ENCODE results near the gene NME4.
"Not testable (repeated sequence)": the region's sequence is repeated elsewhere in the genome, so short reads cannot be mapped to it uniquely, and the experiment has no call there.

NME4 gene

DNA sequence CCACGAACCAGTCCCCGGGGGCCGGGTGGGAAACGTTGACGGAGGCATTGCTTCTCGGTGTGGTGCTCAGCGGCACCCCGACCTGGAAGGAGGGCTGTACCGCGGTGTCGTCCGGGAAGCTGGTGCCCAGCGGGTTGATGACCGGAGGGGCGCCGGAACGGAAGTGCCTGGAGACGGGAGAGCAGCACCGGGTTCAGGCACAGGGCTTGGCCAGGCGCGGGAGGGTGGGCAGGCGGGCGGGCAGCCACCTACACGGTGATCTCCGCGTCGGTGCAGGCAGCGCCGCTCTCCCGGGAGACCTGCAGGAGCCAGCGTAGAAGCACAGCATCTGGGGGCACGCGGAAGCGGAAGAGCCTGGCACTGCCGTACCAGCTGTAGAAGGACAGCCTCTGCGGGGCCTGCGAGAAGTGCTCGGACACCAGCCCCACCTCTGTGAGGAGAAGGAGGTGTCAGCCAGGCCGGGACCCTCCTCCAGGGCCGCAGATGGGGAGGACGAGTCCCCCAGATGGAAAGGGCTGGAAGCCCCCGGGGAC, 19.5 kb upstream of the NME4 start:
- no peak for DNase-seq (ENCODE audit: low spot score in 2 of 2)
- Histone ChIP-seq H3K9me3 (no peaks in the 10 kb centered on the region), H3K4me3 (no peak overlapping the region), H3K36me3 (replicated peaks) (peaks cover 12% of the 10 kb centered on the region), H3K4me1 (no peaks in the 10 kb centered on the region; the same call in 1 of the 2 replicates), H3K27me3 (ENCODE audit: low read depth) (no peaks in the 10 kb centered on the region)
- in situ Hi-C loops (cut with MboI; ENCODE audit: low sequenced_read_pairs) = no loop called here

- H3K9me3 ChIP-seq; in situ Hi-C loops (cut with MboI; ENCODE audit: low sequenced_read_pairs); H3K27me3 ChIP-seq (ENCODE audit: low read depth); H3K4me3 ChIP-seq; H3K4me1 ChIP-seq; DNase-seq (ENCODE audit: low spot score in 2 of 2): not testable (repeated sequence)
- peaks cover 12% of the 10 kb centered on the region for H3K36me3 ChIP-seq (replicated peaks)
Measured at GRCh38 chr16:378113-378820, 18.7 kb upstream of the NME4 start.

- H3K36me3 ChIP-seq (replicated peaks) = peaks cover 12% of the 10 kb centered on the region
- in situ Hi-C loops (cut with MboI; ENCODE audit: low sequenced_read_pairs) = no loop called here
- no peaks in the 10 kb centered on the region for H3K27me3 ChIP-seq (ENCODE audit: low read depth)
- no peak overlapping the region for H3K4me3 ChIP-seq
- no peaks in the 10 kb centered on the region for H3K9me3 ChIP-seq
- no peak for DNase-seq (ENCODE audit: low spot score in 2 of 2)
- no peaks in the 10 kb centered on the region; the same call in 1 of the 2 replicates for H3K4me1 ChIP-seq
Measured at GRCh38 chr16:378821-379182, 18.2 kb upstream of the NME4 start.

GRCh38 chr16:379183-379960, 17.6 kb upstream of the NME4 start:
- H3K36me3 ChIP-seq (replicated peaks) = peaks cover 12% of the 10 kb centered on the region
- H3K27me3 ChIP-seq (ENCODE audit: low read depth) = no peaks in the 10 kb centered on the region
- no peak overlapping the region for H3K4me3 ChIP-seq
- no peaks in the 10 kb centered on the region; the same call in 1 of the 2 replicates for H3K4me1 ChIP-seq
- DNase-seq (ENCODE audit: low spot score in 2 of 2) = no peak
- in situ Hi-C loops (cut with MboI; ENCODE audit: low sequenced_read_pairs) = no loop called here
- no peaks in the 10 kb centered on the region for H3K9me3 ChIP-seq

- DNase-seq (ENCODE audit: low spot score in 2 of 2) = no peak
- Histone ChIP-seq H3K27me3 (ENCODE audit: low read depth) (no peaks in the 10 kb centered on the region), H3K9me3 (no peaks in the 10 kb centered on the region), H3K4me1 (no peaks in the 10 kb centered on the region; the same call in 1 of the 2 replicates), H3K4me3 (peak overlapping the region; percentile 76; the same call in 1 of the 2 replicates), H3K36me3 (replicated peaks) (peaks cover 6% of the 10 kb centered on the region; the same call in 1 of the 2 replicates)
- in situ Hi-C loops (cut with MboI; ENCODE audit: low sequenced_read_pairs) = no loop called here
Measured at GRCh38 chr16:379961-380761, 16.8 kb upstream of the NME4 start.

DNA sequence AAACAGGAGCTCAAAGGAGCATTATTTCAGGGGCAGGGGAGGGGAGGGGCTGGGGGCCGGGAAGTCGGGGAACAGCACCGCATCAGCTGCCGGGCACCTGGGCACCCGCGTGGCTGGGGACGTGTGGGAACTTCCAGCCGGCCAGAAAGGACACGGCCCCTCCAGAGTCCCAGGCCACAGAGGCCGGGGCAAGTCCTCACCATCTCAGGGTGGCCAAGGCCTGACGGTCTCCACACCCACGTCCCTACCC, 16.3 kb upstream of the NME4 start:
- in situ Hi-C loops (cut with MboI; ENCODE audit: low sequenced_read_pairs) = no loop called here
- Histone ChIP-seq H3K4me1 (no peaks in the 10 kb centered on the region; the same call in 1 of the 2 replicates), H3K9me3 (no peaks in the 10 kb centered on the region), H3K36me3 (replicated peaks) (0 out of 2 replicates have a peak, but pooled peaks cover 6% of the 10 kb centered on the region), H3K4me3 (peak overlapping the region; percentile 76), H3K27me3 (ENCODE audit: low read depth) (no peaks in the 10 kb centered on the region)
- DNase-seq (ENCODE audit: low spot score in 2 of 2) = no peak

- Histone ChIP-seq H3K9me3 (no peaks in the 10 kb centered on the region), H3K4me3 (peak overlapping the region; percentile 76), H3K4me1 (no peaks in the 10 kb centered on the region; the same call in 1 of the 2 replicates), H3K36me3 (replicated peaks) (0 out of 2 replicates have a peak, but pooled peaks cover 6% of the 10 kb centered on the region), H3K27me3 (ENCODE audit: low read depth) (no peaks in the 10 kb centered on the region)
- peak in 1 of 2 experiments; percentile 56 for DNase-seq (ENCODE audit: low spot score in 2 of 2)
- in situ Hi-C loops (cut with MboI; ENCODE audit: low sequenced_read_pairs) = no loop called here
Measured at GRCh38 chr16:381012-381788, 15.8 kb upstream of the NME4 start.

DNA sequence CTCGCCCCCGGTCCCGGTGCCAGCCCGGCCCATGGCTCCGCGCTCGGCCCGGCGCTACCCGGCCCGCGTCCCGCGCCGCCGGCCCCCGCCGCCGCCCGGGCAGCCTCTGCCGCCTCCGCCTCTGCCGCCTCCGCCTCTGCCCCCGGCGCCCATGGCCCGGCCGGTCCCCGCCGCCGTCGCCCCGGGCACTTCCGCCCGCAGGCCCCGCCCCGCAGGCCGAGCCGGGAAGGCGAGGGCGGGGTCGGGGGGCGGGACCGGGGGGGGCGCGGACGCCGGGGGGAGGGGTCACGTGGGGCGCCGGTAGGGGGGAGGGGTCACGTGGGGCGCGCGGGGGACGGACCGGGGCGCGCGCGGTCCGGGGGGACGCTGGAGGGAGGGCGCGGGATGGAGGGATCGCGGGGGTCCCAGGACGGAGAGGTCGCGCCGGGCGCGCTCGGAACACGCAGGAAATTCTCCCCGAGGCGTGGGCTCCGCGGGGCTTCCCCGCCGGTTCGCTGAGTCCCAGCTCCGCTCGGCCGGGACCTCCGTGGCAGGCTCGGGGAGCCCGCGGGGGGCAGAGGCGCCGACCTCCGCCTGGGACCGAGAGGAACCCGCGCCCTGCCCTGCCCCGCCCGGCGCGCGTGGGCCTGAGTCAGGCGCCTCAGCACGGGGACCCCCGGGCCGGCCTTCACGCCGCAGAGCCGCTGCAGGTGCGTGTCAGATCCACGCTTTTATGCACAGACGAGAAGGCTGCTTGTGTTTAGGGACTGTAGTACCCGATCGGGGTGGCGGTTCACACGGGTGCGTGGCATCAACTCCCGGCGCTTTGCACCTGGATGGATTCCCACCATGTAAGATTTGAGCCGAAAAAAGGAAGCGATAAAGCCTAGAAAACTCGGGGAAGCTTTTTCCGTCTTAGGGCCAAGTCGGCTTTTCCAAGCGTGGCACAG, 14.9 kb upstream of the NME4 start, which contains the start of gene PGAP6:
PGAP6 (minus strand) TSS at position 190 of the 929 bp plus-strand sequence; CDS start at position 33, 157 bp downstream.
- Histone ChIP-seq H3K27me3 (ENCODE audit: low read depth) (no peaks in the 10 kb centered on the region), H3K9me3 (no peaks in the 10 kb centered on the region), H3K4me1 (no peaks in the 10 kb centered on the region; the same call in 1 of the 2 replicates), H3K4me3 (peak within 1 kb of the TSS; percentile 76), H3K36me3 (replicated peaks) (0 out of 2 replicates have a peak, but pooled peaks cover under 1% of the 10 kb centered on the region)
- peak in 1 of 2 experiments; percentile 78 for DNase-seq (ENCODE audit: low spot score in 2 of 2)
- in situ Hi-C loops (cut with MboI; ENCODE audit: low sequenced_read_pairs) = no loop called here

GRCh38 chr16:383326-384051, 13.5 kb upstream of the NME4 start:
- in situ Hi-C loops (cut with MboI; ENCODE audit: low sequenced_read_pairs) = no loop called here
- no peaks in the 10 kb centered on the region for H3K36me3 ChIP-seq (replicated peaks)

GRCh38 chr16:386641-387156, 10.3 kb upstream of the NME4 start:
- no peaks in the 10 kb centered on the region for H3K9me3 ChIP-seq
- H3K27me3 ChIP-seq (ENCODE audit: low read depth) = no peaks in the 10 kb centered on the region
- no peak overlapping the region for H3K4me3 ChIP-seq
- in situ Hi-C loops (cut with MboI; ENCODE audit: low sequenced_read_pairs) = no loop called here
- no peak for DNase-seq (ENCODE audit: low spot score in 2 of 2)
- H3K4me1 ChIP-seq = peaks cover 4% of the 10 kb centered on the region; the same call in 1 of the 2 replicates
- H3K36me3 ChIP-seq (replicated peaks) = no peaks in the 10 kb centered on the region

More at GRCh38 chr16:383326-384051, 13.5 kb upstream of the NME4 start:
- no peak for DNase-seq (ENCODE audit: low spot score in 2 of 2)
- no peaks in the 10 kb centered on the region for H3K9me3 ChIP-seq
- H3K4me3 ChIP-seq = peak overlapping the region; percentile 50; the same call in 1 of the 2 replicates
- H3K4me1 ChIP-seq = no peaks in the 10 kb centered on the region; the same call in 1 of the 2 replicates
- no peaks in the 10 kb centered on the region for H3K27me3 ChIP-seq (ENCODE audit: low read depth)

DNA sequence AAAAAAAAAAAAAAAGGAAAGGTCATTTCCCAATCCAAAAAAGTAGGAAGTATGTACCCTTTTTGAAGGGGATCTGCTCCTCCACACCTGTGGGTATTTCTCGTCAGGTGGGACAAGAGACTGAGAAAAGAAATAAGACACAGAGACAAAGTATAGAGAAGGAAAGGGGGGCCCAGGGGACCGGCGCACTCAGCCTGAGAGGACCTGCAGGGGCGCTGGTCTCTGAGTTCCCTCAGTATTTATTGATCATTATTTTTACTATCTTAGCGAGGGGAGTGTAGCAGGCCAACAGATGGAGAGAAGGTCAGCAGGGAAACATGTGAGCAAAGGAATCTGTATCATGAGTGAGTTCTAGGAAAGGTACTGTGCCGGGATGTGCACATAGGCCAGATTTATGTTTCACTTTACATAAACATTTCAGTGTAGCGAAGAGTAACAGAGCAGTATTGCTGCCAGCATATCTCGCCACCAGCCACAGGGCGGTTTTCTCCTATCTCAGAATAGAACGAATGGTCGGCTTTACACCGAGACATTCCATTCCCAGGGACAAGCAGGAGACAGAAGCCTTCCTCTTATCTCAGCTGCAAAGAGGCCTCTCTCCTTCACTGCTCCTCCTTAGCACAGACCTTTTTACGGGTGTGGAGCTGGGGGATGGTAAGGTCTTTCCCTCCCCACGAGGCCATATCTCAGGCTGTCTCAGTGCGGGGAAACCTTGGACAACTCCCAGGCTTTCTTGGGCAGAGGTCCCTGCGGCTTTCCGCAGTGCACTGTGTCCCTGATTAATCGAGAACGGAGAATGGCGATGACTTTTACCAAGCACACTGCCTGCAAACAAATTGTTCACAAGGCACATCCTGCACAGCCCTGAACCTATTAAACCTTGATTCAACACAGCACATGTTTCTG, 9.0 kb upstream of the NME4 start:
- H3K36me3 ChIP-seq (replicated peaks); H3K27me3 ChIP-seq (ENCODE audit: low read depth); DNase-seq (ENCODE audit: low spot score in 2 of 2); in situ Hi-C loops (cut with MboI; ENCODE audit: low sequenced_read_pairs); H3K9me3 ChIP-seq; H3K4me3 ChIP-seq; H3K4me1 ChIP-seq: not testable (repeated sequence)

Data from HAP-1 (cell line).